ENCODE data around the gene PTPRT. TPM values are rescaled to one million over a fixed set of nuclear protein-coding genes. Genes with fewer than 3 reads are reported as not detected.

Gene PTPRT
- total RNA-seq, 4 donors from 2014 or later, result 0.67 to 2.5 (median 1.0) TPM

GRCh38 chr20:43202100-43202499 is 12.4 kb upstream of the PTPRT start:
- Histone ChIP-seq H3K4me3 (no peak overlapping the region), H3K27me3 (no peaks in the 10 kb centered on the region), H3K9me3 (no peaks in the 10 kb centered on the region), H3K4me1 (no peaks in the 10 kb centered on the region), H3K36me3 (no peaks in the 10 kb centered on the region), H3K27ac (no peak overlapping the region)
- no peak for DNase-seq
- TF ChIP-seq POLR2A (IDR thresholded peaks at IDR 0.05), result no peak
- no peak for TF ChIP-seq CTCF (IDR thresholded peaks at IDR 0.05)

GRCh38 chr20:43198607-43199006 is 8.9 kb upstream of the PTPRT start:
- TF ChIP-seq CTCF (IDR thresholded peaks at IDR 0.05) (no peak), POLR2A (IDR thresholded peaks at IDR 0.05) (no peak)
- no peak for DNase-seq

GRCh38 chr20:43196243-43196642 is 6.5 kb upstream of the PTPRT start:
- no peaks in the 10 kb centered on the region for H3K4me1 ChIP-seq
- H3K27ac ChIP-seq, result no peak overlapping the region
- no peaks in the 10 kb centered on the region for H3K36me3 ChIP-seq
- no peak overlapping the region for H3K4me3 ChIP-seq
- H3K27me3 ChIP-seq, result no peaks in the 10 kb centered on the region
- TF ChIP-seq CTCF (IDR thresholded peaks at IDR 0.05) (no peak), POLR2A (IDR thresholded peaks at IDR 0.05) (no peak)
- no peak for DNase-seq
- no peaks in the 10 kb centered on the region for H3K9me3 ChIP-seq

More at GRCh38 chr20:43198607-43199006, 8.9 kb upstream of the PTPRT start:
- H3K27ac ChIP-seq, result no peak overlapping the region
- no peaks in the 10 kb centered on the region for H3K36me3 ChIP-seq
- H3K27me3 ChIP-seq, result no peaks in the 10 kb centered on the region
- H3K9me3 ChIP-seq, result no peaks in the 10 kb centered on the region
- H3K4me1 ChIP-seq, result no peaks in the 10 kb centered on the region
- no peak overlapping the region for H3K4me3 ChIP-seq

GRCh38 chr20:43194137-43194536 is 4.4 kb upstream of the PTPRT start:
- no peak for TF ChIP-seq POLR2A (IDR thresholded peaks at IDR 0.05)
- TF ChIP-seq CTCF (IDR thresholded peaks at IDR 0.05), result no peak
- peaks cover 0 to 4% of the 10 kb centered on the region in 2 donors for H3K27me3 ChIP-seq

GRCh38 chr20:43193443-43193842 is 3.7 kb upstream of the PTPRT start:
- no peaks in the 10 kb centered on the region for H3K9me3 ChIP-seq
- H3K27ac ChIP-seq, result no peak overlapping the region
- peaks cover 0 to 8% (median 0%) of the 10 kb centered on the region in 4 donors for H3K4me1 ChIP-seq
- no peak for DNase-seq
- no peak overlapping the region for H3K4me3 ChIP-seq
- H3K36me3 ChIP-seq, result no peaks in the 10 kb centered on the region
- peaks cover 0 to 11% of the 10 kb centered on the region in 2 donors for H3K27me3 ChIP-seq
- TF ChIP-seq CTCF (IDR thresholded peaks at IDR 0.05) (no peak), POLR2A (IDR thresholded peaks at IDR 0.05) (no peak)

More at GRCh38 chr20:43194137-43194536, 4.4 kb upstream of the PTPRT start:
- peaks cover 0 to under 1% (median 0%) of the 10 kb centered on the region in 4 donors for H3K4me1 ChIP-seq
- H3K9me3 ChIP-seq, result no peaks in the 10 kb centered on the region
- no peak overlapping the region for H3K27ac ChIP-seq
- no peaks in the 10 kb centered on the region for H3K36me3 ChIP-seq
- DNase-seq, result no peak
- H3K4me3 ChIP-seq, result no peak overlapping the region

All from Peyer's patch (tissue), 4 donors.